Endothelial cell (in vitro differentiated cells): ENCODE measurements around the gene DNAJB8. TPM values are rescaled to one million over a fixed set of nuclear protein-coding genes. Genes with fewer than 3 reads are reported as not detected.
A peak's percentile ranks its signal among the peaks of the same experiment; 100 is the strongest.

Experiments
- DNase-seq: peaks from one replicate; pipeline ENCODE4 v3.0.0; 2021; ENCODE audit warnings: low spot score
- H3K27ac Mint-ChIP-seq: one replicate; pipeline ENCODE4 v1.8.0; 2021; ENCODE audit warnings: mixed read lengths, inconsistent platforms; ENCODE audit not compliant: unreplicated experiment
- H3K27me3 Mint-ChIP-seq: one replicate; pipeline ENCODE4 v1.8.0; 2021; ENCODE audit warnings: mild to moderate bottlenecking, moderate library complexity, mixed read lengths, inconsistent platforms; ENCODE audit not compliant: unreplicated experiment
- H3K36me3 Mint-ChIP-seq: one replicate; pipeline ENCODE4 v1.8.0; 2021; ENCODE audit warnings: mild to moderate bottlenecking, low read depth, mixed read lengths, inconsistent platforms; ENCODE audit not compliant: unreplicated experiment
- H3K4me1 Mint-ChIP-seq: one replicate; pipeline ENCODE4 v1.8.0; 2021; ENCODE audit warnings: mild to moderate bottlenecking, mixed read lengths, inconsistent platforms; ENCODE audit not compliant: unreplicated experiment
- H3K4me3 Mint-ChIP-seq: one replicate; pipeline ENCODE4 v1.8.0; 2021; ENCODE audit warnings: mild to moderate bottlenecking, mixed read lengths, inconsistent platforms; ENCODE audit not compliant: unreplicated experiment
- H3K9me3 Mint-ChIP-seq: one replicate; pipeline ENCODE4 v1.8.0; 2021; ENCODE audit warnings: mixed read lengths, inconsistent platforms; ENCODE audit not compliant: unreplicated experiment
- total RNA-seq: library from RNA; stranded (reverse); fragmentation: NEBNext Ultra II Directional; extraction: Animal tissue kit (Norgen Biotek cat#: 25700); gene quantifications from one replicate; pipeline ENCODE4 v1.2.1, GENCODE V29; 2021; ENCODE audit not compliant: unreplicated experiment
- TF ChIP-seq, protein P1 (sequence below): fragments of 200-600 bp; sonication (generic); IDR thresholded peaks from one replicate; pipeline ENCODE4 v1.5.0; 2021; ENCODE audit warnings: antibody characterized with exemption; ENCODE audit not compliant: unreplicated experiment

DNAJB8 gene
- total RNA-seq, 1 donor from 2014 or later: not detected

DNA sequence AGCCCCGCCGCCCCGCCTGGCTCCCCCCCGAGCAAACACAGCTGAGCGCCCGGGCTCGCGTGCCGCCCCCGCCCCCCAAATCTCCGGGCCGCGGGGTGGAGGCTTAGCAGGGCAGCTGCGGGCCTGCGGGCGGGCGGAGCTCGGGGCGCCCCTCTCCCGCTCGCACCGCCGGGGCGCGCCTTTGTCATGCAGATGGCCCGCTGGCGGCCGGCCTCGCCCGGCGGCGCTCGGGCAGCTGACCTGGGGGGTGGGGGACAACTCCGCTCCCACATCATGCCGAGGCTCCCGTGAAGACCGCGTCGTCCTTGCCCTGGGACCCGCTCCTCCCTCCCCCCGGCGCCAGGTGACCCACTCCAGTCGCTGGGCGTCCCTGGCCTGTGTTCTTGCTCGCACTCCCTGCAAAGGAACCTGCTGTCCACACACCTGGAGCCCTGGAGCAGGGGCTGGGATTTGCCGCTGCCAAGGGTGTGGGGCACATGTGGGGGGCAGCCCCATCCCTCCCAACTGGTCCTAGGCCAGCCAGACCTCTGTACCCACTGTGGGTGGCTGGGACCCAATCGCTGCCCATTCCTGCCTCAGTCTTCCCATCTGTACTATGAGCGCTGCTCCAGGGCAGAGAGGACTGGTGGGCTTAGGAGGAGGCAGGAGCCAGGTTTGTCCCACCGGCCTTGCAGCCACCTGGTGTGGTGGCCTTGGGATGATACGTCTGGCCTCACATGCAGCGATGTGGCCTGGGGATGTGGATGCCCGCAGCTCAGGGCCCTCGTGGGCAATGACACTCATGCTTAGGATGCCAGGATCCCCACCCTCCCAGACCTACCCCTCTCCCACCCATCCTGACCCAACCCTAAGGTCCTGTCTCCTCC is 33.5 kb downstream of the DNAJB8 start:
- TF ChIP-seq, protein P1, sequence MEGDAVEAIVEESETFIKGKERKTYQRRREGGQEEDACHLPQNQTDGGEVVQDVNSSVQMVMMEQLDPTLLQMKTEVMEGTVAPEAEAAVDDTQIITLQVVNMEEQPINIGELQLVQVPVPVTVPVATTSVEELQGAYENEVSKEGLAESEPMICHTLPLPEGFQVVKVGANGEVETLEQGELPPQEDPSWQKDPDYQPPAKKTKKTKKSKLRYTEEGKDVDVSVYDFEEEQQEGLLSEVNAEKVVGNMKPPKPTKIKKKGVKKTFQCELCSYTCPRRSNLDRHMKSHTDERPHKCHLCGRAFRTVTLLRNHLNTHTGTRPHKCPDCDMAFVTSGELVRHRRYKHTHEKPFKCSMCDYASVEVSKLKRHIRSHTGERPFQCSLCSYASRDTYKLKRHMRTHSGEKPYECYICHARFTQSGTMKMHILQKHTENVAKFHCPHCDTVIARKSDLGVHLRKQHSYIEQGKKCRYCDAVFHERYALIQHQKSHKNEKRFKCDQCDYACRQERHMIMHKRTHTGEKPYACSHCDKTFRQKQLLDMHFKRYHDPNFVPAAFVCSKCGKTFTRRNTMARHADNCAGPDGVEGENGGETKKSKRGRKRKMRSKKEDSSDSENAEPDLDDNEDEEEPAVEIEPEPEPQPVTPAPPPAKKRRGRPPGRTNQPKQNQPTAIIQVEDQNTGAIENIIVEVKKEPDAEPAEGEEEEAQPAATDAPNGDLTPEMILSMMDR: no peak
- peaks cover 24% of the 10 kb centered on the region for H3K27me3 Mint-ChIP-seq
- H3K9me3 Mint-ChIP-seq: no peaks in the 10 kb centered on the region
- H3K4me1 Mint-ChIP-seq: peaks cover 10% of the 10 kb centered on the region
- no peak for DNase-seq
- H3K4me3 Mint-ChIP-seq: no peak overlapping the region
- H3K36me3 Mint-ChIP-seq: peaks cover 7% of the 10 kb centered on the region
- H3K27ac Mint-ChIP-seq: no peak overlapping the region

DNA sequence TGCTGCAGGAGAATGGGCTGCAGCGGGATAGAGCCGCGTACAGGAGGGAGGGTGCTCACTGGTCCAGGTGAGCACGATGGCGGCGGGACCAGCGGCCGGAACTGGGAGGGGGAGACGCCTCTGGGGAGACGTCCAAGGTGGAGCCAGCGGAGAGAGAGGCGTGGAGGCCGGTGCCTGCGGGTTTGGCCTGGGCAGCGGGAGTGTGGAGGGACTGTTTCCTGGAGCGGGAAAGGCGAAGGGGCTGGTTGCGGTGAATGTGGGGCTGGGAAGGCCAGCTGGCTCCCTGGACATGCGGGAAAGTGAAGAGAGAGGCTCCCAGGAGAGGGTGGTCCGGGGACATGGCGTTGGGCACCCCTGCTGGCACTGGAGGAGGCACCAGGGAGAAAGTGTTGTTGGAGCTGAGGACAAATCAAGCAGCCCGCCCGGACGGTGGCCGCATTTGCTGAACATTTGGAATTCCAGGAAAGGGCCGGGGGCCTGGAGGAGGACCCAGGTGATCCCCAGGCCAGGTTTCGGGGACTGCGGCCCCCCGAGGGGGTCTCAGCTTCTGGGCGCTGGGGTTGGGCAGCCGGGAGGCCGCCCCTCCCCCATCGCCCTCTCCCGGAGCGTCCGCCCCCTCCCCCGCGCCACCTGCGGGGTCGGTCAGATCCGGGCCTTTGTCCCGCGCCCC is 34.3 kb downstream of the DNAJB8 start:
- Mint-ChIP-seq H3K4me1 (peaks cover 10% of the 10 kb centered on the region), H3K27ac (no peak overlapping the region)

DNA sequence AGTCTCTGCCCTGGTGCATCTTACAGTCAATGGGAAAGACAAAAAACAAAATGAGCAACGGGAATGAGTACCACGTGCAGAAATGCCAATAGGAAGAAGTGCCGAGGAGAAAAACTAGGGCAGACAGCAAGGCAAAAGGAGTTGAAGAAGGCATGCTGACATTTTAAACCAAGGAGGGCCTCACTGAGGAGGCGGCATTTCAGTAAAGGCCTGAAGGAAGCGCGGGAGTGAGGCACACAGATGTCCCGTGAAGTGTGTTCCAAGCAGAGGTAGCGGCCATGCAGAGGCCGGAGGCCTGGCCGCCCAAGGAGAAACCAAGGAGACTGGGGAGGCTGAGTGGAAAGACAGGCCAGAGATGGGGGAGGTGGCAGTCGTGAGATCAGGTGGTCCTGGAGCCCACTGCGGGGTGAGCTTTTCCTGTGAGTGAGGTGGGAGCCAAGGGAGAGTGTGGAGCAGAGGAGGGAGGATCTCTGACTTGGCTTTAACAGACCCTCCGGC is 34.8 kb downstream of the DNAJB8 start:
- Mint-ChIP-seq H3K27me3 (peaks cover 27% of the 10 kb centered on the region), H3K4me1 (peaks cover 10% of the 10 kb centered on the region), H3K4me3 (peak overlapping the region; percentile 84), H3K27ac (no peak overlapping the region), H3K9me3 (no peaks in the 10 kb centered on the region), H3K36me3 (peaks cover 7% of the 10 kb centered on the region)
- DNase-seq: no peak
- TF ChIP-seq, protein P1: no peak

More for the DNA sequence above, 34.3 kb downstream of the DNAJB8 start:
- TF ChIP-seq, protein P1: no peak
- peak overlapping the region; percentile 84 for H3K4me3 Mint-ChIP-seq
- no peaks in the 10 kb centered on the region for H3K9me3 Mint-ChIP-seq
- peak; percentile 28 for DNase-seq
- H3K27me3 Mint-ChIP-seq: peaks cover 27% of the 10 kb centered on the region
- H3K36me3 Mint-ChIP-seq: peaks cover 7% of the 10 kb centered on the region

DNA sequence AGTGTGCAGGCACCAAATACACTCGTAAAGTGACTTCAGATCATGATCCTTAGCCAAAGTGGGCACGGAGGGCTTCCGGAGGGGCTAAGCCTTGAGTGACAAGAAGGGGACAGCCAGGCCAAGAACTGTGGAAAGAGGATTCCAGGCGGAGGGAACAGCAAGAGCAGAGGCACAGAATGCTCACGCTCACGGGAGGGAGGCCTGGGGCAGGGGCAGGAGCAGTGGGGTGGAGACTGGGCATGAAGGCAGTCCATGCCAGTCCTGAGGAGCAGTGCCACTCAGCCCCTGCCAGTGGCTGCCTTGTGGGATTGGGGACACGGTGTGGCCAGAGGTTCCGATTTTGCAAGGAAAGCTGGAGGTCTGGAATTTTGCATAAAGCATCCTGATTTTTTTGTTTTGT is 36.0 kb downstream of the DNAJB8 start:
- Mint-ChIP-seq H3K4me1 (peaks cover 10% of the 10 kb centered on the region), H3K36me3 (peaks cover 7% of the 10 kb centered on the region), H3K27ac (no peak overlapping the region), H3K4me3 (no peak overlapping the region), H3K27me3 (peaks cover 27% of the 10 kb centered on the region), H3K9me3 (no peaks in the 10 kb centered on the region)
- TF ChIP-seq, protein P1: no peak
- no peak for DNase-seq
